IPS-20b (cell line): ENCODE measurements around the gene NPDC1.

Source experiments
- H3K27ac ChIP-seq: one replicate; pipeline ENCODE4 v1.5.1; 2013; ENCODE audit warnings: low read length
- H3K27me3 ChIP-seq: 2 replicates; pipeline ENCODE4 v1.6.1; 2013; ENCODE audit warnings: mild to moderate bottlenecking, low read length, inconsistent platforms; ENCODE audit not compliant: insufficient read depth
- H3K36me3 ChIP-seq: 2 replicates; pipeline ENCODE4 v1.6.1; 2013; ENCODE audit warnings: low read depth, mild to moderate bottlenecking, inconsistent platforms, low read length, moderate library complexity; ENCODE audit not compliant: insufficient read depth
- H3K4me1 ChIP-seq: 2 replicates; pipeline ENCODE4 v1.6.1; 2013; ENCODE audit warnings: mild to moderate bottlenecking, control low read depth, inconsistent platforms, low read length, moderate library complexity; ENCODE audit not compliant: insufficient read depth
- H3K4me3 ChIP-seq: 2 replicates; pipeline ENCODE4 v1.5.1; 2013; ENCODE audit warnings: mild to moderate bottlenecking, low read length, inconsistent platforms
- H3K9ac ChIP-seq: 2 replicates; pipeline ENCODE4 v1.6.1; 2013; ENCODE audit warnings: low read depth, mild to moderate bottlenecking, inconsistent platforms, low read length, moderate library complexity
- H3K9me3 ChIP-seq: 2 replicates; pipeline ENCODE4 v1.6.1; 2013; ENCODE audit warnings: mild to moderate bottlenecking, low read depth, low read length, inconsistent platforms; ENCODE audit not compliant: insufficient read depth

NPDC1 gene

GRCh38 chr9:137070906-137071275 lies 24.9 kb upstream of the NPDC1 start:
- Histone ChIP-seq H3K9ac (peak overlapping the region; percentile 41; the same call in 1 of the 2 replicates), H3K36me3 (no peaks in the 10 kb centered on the region), H3K27me3 (peaks cover 33% of the 10 kb centered on the region), H3K4me3 (peak overlapping the region; percentile 56), H3K4me1 (peaks cover 12% of the 10 kb centered on the region), H3K27ac (no peak overlapping the region), H3K9me3 (no peaks in the 10 kb centered on the region)

- H3K36me3 ChIP-seq, result no peaks in the 10 kb centered on the region
- peaks cover 31% of the 10 kb centered on the region for H3K27me3 ChIP-seq
- H3K4me1 ChIP-seq, result peaks cover 12% of the 10 kb centered on the region
- no peak within 1 kb of the TSS for H3K27ac ChIP-seq
- H3K9ac ChIP-seq, result peak within 1 kb of the TSS; percentile 41; the same call in 1 of the 2 replicates
- peak within 1 kb of the TSS; percentile 64 for H3K4me3 ChIP-seq
- no peaks in the 10 kb centered on the region for H3K9me3 ChIP-seq
Measured at GRCh38 chr9:137070201-137070905, 24.4 kb upstream of the NPDC1 start, which contains the start of gene SAPCD2. Gene SAPCD2, minus strand, starts transcription at chr9:137070557. Its CDS starts 97 bp downstream, at chr9:137070460.

DNA sequence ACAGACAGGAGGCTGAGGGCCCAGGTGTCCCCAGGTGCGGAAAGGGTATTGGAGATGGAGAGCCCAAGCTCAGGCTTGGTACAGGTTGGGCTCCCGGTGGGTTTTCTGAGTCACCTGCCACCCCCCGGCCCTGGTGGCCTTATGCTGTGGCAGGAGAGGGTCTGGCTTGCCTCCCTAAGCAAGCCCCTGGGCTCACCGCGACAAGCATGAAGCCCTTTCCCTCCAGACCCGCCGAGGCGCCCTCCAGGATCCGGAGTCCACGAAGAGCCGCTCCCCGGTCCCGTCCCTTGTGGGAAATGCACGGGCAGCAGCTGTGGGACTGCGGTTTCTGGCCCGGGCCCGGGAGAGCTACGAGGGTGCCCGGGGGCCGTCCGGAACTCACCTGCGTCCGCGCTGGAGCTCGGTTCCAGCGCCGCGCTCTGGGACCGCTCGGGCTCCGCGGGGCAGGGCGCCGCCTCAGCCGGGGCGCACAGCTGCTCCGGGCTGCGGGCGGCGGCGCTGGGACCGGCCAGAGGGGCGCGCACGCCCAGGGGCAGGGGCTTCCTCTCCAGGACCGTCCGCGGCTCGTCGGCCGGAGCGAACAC lies 23.6 kb upstream of the NPDC1 start:
- Histone ChIP-seq H3K9ac (no peak overlapping the region), H3K27ac (no peak overlapping the region), H3K4me1 (peaks cover 4% of the 10 kb centered on the region)

DNA sequence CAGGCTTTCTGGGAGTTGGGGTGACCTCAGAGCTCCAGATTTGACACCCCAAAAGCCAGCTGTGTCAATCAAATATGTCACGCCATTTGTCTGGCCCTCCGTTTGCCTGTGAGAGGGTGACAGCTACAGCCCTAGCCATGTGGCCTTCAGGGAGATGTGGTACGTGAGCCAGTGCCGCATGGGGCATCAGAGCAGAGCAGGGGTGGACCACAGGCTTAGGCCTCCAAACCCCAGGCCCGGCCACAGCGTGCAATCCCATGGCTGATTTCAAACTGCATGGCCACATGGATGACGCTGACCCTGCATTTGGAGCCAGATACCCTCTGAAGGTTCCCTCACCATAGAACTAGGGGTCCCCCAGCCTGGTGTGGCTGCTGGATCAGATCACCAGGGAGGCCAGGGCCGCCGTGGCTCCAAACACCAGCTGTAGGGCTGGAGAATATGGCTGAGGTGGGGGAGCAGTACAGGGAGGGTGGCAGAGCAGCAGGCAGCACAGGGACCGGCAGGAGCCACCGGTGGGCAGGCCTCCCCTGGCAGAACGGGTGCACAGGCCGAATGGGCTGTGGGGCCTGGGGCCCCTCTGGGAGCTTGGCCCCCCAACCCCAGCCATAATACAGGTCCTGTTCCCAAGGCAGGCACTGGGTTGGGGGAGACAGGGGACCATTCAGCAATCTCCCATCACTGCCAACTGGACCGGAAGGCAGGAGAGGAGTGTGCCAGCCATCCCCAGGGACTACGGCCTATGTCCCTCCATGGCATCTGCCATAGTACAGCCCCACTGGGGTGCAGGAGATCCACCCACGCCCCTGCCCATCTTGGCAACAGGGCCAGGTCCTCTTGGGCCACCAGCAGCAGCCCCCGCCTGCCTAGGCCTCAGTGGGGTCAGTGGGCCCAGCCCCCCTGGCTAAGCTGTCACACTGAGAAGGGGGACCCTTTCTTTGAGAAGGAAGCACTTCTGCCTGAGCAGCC lies 22.8 kb upstream of the NPDC1 start:
- Histone ChIP-seq H3K36me3 (no peaks in the 10 kb centered on the region), H3K9ac (no peak overlapping the region), H3K27ac (no peak overlapping the region), H3K9me3 (no peaks in the 10 kb centered on the region), H3K4me3 (peak overlapping the region; percentile 64), H3K27me3 (peaks cover 21% of the 10 kb centered on the region), H3K4me1 (peaks cover 4% of the 10 kb centered on the region)

More for the DNA sequence above, 23.6 kb upstream of the NPDC1 start:
- H3K4me3 ChIP-seq, result peak overlapping the region; percentile 64
- peaks cover 25% of the 10 kb centered on the region for H3K27me3 ChIP-seq
- H3K9me3 ChIP-seq, result no peaks in the 10 kb centered on the region
- no peaks in the 10 kb centered on the region for H3K36me3 ChIP-seq

GRCh38 chr9:137067860-137068538 lies 22.0 kb upstream of the NPDC1 start:
- Histone ChIP-seq H3K9ac (no peak overlapping the region), H3K4me1 (peaks cover 4% of the 10 kb centered on the region), H3K4me3 (no peak overlapping the region), H3K9me3 (no peaks in the 10 kb centered on the region), H3K36me3 (no peaks in the 10 kb centered on the region), H3K27ac (no peak overlapping the region), H3K27me3 (peaks cover 18% of the 10 kb centered on the region)

- no peaks in the 10 kb centered on the region for H3K36me3 ChIP-seq
- H3K9ac ChIP-seq, result no peak overlapping the region
- peaks cover 13% of the 10 kb centered on the region for H3K27me3 ChIP-seq
- no peak overlapping the region for H3K4me3 ChIP-seq
- no peaks in the 10 kb centered on the region for H3K9me3 ChIP-seq
- H3K27ac ChIP-seq, result no peak overlapping the region
- H3K4me1 ChIP-seq, result peaks cover 4% of the 10 kb centered on the region
Measured at GRCh38 chr9:137066096-137066861, 20.3 kb upstream of the NPDC1 start.

- no peaks in the 10 kb centered on the region for H3K9me3 ChIP-seq
- H3K27ac ChIP-seq, result no peak overlapping the region
- peaks cover 9% of the 10 kb centered on the region for H3K27me3 ChIP-seq
- H3K36me3 ChIP-seq, result no peaks in the 10 kb centered on the region
- H3K4me1 ChIP-seq, result no peaks in the 10 kb centered on the region; the same call in 1 of the 2 replicates
- no peak overlapping the region for H3K4me3 ChIP-seq
- H3K9ac ChIP-seq, result no peak overlapping the region
Measured at GRCh38 chr9:137065336-137065967, 19.5 kb upstream of the NPDC1 start.

DNA sequence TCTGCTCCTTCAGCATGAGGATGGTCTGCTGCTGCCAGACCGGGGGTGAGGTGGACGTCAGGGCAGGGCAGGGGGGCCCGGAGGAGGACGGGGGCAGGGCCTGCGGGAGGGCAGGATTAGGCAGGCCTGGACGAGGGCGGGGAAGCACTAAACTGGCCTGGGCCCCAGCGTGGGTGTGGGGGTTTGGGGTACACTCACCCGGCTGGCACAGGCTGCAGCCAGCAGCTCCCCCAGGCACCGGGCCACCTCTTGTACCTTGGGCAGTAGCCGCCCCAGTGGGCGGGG lies 18.8 kb upstream of the NPDC1 start:
- Histone ChIP-seq H3K9me3 (no peaks in the 10 kb centered on the region), H3K4me1 (no peaks in the 10 kb centered on the region; the same call in 1 of the 2 replicates), H3K27ac (no peak overlapping the region), H3K27me3 (peaks cover 9% of the 10 kb centered on the region), H3K36me3 (no peaks in the 10 kb centered on the region), H3K4me3 (no peak overlapping the region), H3K9ac (no peak overlapping the region)

DNA sequence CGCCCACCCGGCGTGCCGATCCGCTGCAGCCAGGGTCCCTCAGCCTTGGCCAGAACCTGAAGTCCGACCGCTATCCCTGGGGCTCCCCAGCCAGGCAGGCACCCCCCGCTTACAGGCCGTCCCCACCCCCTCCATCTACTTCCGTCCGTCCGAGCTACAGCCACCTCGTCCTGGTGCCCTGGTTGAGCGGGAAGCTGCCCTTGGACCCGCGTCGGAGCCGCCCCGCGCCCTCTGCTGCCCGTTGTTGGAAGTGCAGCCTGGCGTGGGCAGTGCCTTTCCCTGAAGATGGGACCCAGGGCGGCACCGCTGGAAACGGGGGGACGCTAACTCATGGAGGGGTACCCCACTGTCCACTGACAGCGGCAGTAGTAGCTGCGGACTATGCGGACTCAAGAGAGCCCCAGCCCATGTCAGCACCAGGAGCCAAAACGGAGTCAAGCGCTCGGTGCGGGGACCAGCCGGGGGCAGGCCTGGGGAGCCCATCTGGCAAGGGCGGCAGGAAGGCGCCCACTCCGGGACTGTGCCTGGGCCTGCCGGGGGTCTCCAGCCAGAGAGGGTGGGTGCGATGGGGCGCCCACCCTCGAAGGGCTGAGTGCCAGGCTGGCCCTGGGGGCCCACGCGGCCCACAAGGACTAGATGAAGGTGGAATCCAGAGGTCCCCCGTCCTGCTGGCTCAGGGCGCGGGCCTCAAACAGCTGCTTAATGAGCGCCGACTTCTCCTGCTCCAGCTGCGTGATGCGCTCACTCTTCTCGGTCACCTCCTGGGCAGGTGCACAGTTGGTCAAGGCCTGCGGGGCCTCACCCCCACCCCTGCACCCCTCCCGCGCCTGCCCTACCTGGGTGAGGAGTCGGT lies 18.3 kb upstream of the NPDC1 start:
- Histone ChIP-seq H3K36me3 (no peaks in the 10 kb centered on the region), H3K4me3 (no peak overlapping the region), H3K9me3 (no peaks in the 10 kb centered on the region), H3K27ac (no peak overlapping the region), H3K9ac (no peak overlapping the region), H3K4me1 (no peaks in the 10 kb centered on the region; the same call in 1 of the 2 replicates), H3K27me3 (peaks cover 4% of the 10 kb centered on the region)
